HepG2 (cell line): ENCODE data around the gene S1PR2.

Source experiments
- ARNTL ChIP-seq: sonication (generic); formaldehyde crosslinking; IDR thresholded peaks from 2 replicates; pipeline ENCODE4 v1.4.0; 2020; ENCODE audit warnings: mild to moderate bottlenecking, missing genetic modification reagents
- ATM ChIP-seq: fragments of 450-650 bp; IDR thresholded peaks from 2 replicates; pipeline ENCODE4 v1.7.1; 2017; ENCODE audit warnings: mild to moderate bottlenecking, borderline replicate concordance
- BRCA1 ChIP-seq: sonication (generic); formaldehyde crosslinking; IDR thresholded peaks from 2 replicates; pipeline ENCODE4 v1.4.0; 2020; ENCODE audit warnings: missing genetic modification reagents
- DNMT1 ChIP-seq: sonication (generic); formaldehyde crosslinking; IDR thresholded peaks from 2 replicates; pipeline ENCODE4 v1.5.1; 2020; ENCODE audit warnings: mild to moderate bottlenecking, missing genetic modification reagents
- EHMT2 ChIP-seq: fragments of 200-600 bp; sonication (generic); IDR thresholded peaks from 2 replicates; pipeline ENCODE4 v1.7.0; 2017; ENCODE audit warnings: antibody characterized with exemption, low read depth, low read length, borderline replicate concordance
- EZH2 ChIP-seq: conservative IDR thresholded peaks from 2 replicates; pipeline ENCODE4 v1.6.1; 2012; ENCODE audit warnings: mild to moderate bottlenecking, low read depth, low read length, moderate library complexity
- HOXA9 ChIP-seq: sonication (generic); formaldehyde crosslinking; IDR thresholded peaks from 2 replicates; pipeline ENCODE4 v1.8.1; 2022; ENCODE audit warnings: missing genetic modification reagents, mild to moderate bottlenecking, moderate library complexity, borderline replicate concordance
- JUNB ChIP-seq: sonication (generic); formaldehyde crosslinking; IDR thresholded peaks from 2 replicates; pipeline ENCODE4 v1.8.0; 2022; ENCODE audit warnings: missing genetic modification reagents, mild to moderate bottlenecking, borderline replicate concordance
- JUND ChIP-seq: sonication (generic); formaldehyde crosslinking; IDR thresholded peaks from 2 replicates; pipeline ENCODE4 v1.8.0; 2022; ENCODE audit warnings: mild to moderate bottlenecking, missing genetic modification reagents
- KDM5A ChIP-seq: fragments of 200-600 bp; sonication (generic); IDR thresholded peaks from 2 replicates; pipeline ENCODE4 v1.7.0; 2018; ENCODE audit warnings: antibody characterized with exemption, mild to moderate bottlenecking, low read length, borderline replicate concordance
- MLXIP ChIP-seq: sonication (generic); formaldehyde crosslinking; IDR thresholded peaks from 2 replicates; pipeline ENCODE4 v1.9.0; 2021; ENCODE audit warnings: missing genetic modification reagents, borderline replicate concordance
- ZNF234 ChIP-seq: sonication (generic); formaldehyde crosslinking; conservative IDR thresholded peaks from 2 replicates; pipeline ENCODE4 v1.5.1; 2020; ENCODE audit warnings: mild to moderate bottlenecking, missing genetic modification reagents
- ZNF775 ChIP-seq: sonication (generic); formaldehyde crosslinking; IDR thresholded peaks from 2 replicates; pipeline ENCODE4 v1.4.0; 2020; ENCODE audit warnings: missing genetic modification reagents, mild to moderate bottlenecking, moderate library complexity, borderline replicate concordance

- no peak for TF ChIP-seq ZNF234
- no peak for TF ChIP-seq ATM
- TF ChIP-seq EZH2 = no peak
- no peak for TF ChIP-seq MLXIP
- TF ChIP-seq BRCA1 = no peak
- TF ChIP-seq EHMT2 = no peak
- TF ChIP-seq JUNB (CRISPR knock-in tag) = no peak
- no peak for TF ChIP-seq HOXA9 (CRISPR knock-in tag)
- no peak for TF ChIP-seq ARNTL
- no peak for TF ChIP-seq KDM5A
- TF ChIP-seq DNMT1 (CRISPR knock-in tag) = no peak
- TF ChIP-seq JUND (CRISPR knock-in tag) = no peak
- no peak for TF ChIP-seq ZNF775 (CRISPR knock-in tag)
These were observed 50.7 kb downstream of the S1PR2 start for GRCh38 chr19:10180459-10180858.
